NCI-H82 treated with DMSO at 0.1 percent for 48 hours (cell line): ENCODE data around the gene NDFIP2.
A peak's percentile ranks its signal among the peaks of the same experiment; 100 is the strongest.

Experiments used
- DNase-seq: peaks from one replicate; lab custom pipeline; 2025; ENCODE audit not compliant: unreplicated experiment; lab: John Stamatoyannopoulos, UW

The NDFIP2 gene, protein sequence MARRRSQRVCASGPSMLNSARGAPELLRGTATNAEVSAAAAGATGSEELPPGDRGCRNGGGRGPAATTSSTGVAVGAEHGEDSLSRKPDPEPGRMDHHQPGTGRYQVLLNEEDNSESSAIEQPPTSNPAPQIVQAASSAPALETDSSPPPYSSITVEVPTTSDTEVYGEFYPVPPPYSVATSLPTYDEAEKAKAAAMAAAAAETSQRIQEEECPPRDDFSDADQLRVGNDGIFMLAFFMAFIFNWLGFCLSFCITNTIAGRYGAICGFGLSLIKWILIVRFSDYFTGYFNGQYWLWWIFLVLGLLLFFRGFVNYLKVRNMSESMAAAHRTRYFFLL

DNA sequence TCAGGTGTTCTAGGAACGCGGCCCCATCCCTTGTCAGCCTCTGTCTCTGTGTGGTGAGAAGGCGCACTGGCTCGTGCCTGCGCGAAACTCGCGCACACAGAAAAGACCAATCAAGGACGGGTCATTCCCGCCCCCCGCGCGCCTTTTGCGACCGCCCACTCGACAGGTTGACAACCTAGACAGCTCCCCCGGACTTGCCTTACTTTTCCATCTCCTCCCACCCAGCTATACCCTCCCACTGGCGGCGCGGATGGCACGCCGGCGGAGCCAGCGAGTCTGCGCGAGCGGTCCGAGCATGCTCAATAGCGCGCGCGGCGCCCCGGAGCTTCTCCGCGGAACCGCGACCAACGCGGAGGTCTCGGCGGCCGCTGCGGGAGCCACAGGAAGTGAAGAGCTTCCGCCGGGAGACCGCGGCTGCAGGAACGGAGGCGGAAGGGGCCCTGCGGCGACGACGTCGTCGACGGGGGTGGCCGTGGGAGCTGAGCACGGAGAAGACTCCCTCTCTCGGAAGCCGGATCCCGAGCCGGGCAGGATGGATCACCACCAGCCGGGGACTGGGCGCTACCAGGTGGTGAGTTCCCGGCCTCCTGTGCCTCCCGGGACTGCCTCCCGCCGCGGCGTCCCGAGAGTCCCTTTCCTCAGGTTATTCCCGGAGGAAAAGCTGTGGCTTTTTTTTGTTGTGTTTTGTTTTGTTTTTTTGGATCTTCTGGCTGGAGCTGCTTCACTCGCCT, at the start of gene NDFIP2:
TSS of gene NDFIP2 (plus strand) at position 202 of the 731 bp plus-strand sequence. CDS start at position 251, 49 bp downstream.
- peak; percentile 48 for DNase-seq

DNA sequence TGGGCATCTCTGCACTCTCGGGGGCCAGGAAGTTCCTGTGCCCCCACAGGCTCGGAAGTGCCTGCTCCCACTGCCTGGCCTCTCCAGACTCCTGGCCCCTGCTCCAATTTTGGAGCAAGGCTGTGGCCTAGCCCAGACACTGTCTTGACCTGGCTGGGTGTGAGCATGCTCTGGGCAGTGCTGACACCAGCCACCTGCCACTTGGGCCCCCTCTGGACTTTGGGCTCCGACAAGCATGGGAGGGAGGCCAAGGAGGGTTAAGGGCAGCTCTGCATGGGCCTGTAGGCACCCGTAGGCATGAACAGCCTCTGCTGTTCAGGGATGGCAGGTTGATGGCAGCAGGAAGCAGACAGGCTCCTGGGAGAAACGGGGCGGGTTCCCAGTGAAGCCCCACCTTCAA, 48.9 kb upstream of the NDFIP2 start:
- DNase-seq: no peak

DNA sequence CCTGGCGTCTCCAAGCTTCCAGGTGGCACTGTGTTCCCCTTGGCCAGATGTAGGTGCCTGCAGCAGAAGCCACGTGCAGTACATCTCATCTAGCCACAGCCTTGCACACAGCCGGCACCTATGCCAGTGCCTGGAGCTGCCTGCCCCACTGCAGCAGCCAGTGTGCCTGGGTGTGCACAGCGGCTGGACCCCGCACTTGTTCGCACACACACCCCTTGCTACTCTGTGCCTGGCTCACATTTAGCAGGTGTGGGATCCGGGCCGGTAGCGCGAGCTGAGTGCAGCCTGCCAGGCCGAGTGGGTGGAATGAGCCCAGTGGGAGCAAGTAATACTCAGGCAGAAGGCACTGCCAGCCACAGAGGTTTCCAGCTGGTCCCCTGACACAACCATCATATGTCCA, 48.0 kb upstream of the NDFIP2 start:
- no peak for DNase-seq

DNA sequence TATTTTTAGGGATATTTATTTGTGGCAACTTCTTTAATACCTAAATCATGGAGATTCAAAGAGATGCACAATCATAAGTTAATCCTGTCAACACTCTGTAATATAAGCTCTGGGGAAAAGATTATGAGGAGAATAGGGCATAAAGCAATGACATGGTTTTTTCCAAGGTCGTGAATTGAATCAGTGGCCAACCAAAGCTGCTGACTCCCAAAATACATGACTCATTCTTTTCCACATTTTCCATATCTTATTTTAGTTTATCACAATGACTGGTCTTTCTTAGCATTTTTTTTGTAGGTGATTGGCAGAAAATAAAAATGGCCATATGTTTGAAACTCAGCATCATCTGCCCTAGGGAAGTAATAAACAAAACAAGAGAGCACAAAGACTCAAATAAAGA, 46.4 kb upstream of the NDFIP2 start:
- no peak for DNase-seq

DNA sequence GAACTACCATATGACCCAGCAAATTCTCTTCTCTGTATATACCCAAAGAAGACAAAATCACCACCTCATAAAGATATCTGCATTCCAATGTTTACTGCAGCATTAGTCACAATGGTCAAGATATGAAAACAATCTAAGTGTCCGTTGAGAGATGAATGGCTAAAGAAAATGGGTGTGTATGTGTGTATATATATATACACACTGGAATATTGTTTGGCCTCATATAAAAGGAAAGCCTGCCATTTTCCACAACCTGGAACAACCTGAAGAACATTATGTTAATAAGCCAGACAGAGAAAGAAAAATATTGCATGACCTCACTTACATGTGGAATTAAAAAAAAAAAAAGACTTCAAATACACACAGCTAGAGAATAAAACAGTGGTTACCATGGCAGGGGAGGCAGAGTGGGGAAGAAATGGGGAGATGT, 45.4 kb upstream of the NDFIP2 start:
- no peak for DNase-seq

DNA sequence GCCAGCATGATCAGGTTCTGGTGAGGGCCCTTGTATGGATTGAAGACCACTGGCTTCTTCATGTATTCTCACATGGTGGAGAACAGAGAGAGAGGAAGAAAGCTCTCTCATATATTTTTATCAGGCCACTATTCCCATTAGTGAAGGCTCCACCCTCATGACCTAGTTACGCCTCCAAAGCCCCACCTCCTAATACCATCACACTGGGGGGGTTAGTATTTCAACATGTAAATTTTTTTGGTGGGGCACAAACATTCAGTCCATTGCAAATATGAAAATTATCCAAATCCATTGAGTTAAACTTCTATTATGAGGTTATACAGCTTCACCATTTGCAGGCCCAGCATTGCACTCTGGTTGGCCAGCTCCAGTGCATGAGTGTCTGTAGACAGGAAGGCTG, 41.7 kb upstream of the NDFIP2 start:
- no peak for DNase-seq

DNA sequence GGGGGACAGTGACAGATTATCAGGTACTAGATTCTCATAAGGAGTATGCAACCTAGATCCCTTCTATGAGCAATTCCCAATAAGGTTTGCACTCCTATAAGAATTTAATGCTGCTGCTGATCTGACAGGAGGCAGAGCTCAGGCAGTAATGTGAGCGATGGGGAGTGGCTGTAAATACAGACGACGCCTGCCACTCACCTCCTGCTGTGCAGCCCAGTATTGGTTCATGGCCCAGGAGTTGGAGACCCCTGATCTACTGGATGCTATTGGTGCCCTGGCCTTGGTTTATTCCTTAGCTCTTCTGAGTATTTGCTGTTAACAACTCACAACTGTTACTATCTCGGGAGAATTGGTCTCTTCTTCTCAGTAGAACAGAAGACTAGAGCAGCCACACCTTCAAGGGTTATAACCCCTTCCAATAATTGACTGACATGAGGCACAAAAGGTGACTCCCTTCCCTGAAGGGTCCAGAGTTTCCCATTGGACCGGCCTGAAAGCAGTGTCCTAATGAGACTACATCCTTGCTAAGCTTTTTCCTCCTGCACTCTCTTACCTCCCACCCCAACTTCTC, 39.9 kb upstream of the NDFIP2 start:
- no peak for DNase-seq

DNA sequence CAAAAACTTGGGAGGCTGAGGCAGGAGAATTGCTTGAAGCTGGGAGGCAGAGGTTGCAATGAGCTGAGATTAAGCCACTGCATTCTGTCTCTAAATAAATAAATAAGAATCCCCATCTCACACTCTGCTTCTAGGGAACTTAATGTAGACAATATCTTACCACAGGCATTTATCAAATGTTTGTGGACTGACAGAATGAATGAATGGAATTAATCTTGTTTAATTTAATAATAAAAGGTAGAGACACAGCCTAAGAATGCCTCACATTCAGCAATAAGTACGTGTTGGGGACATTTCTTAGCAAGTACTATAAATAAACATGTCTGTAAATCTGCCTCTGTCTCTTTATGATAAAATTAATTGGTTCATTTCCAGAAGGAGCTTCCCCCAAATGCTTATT, 38.7 kb upstream of the NDFIP2 start:
- DNase-seq: no peak

DNA sequence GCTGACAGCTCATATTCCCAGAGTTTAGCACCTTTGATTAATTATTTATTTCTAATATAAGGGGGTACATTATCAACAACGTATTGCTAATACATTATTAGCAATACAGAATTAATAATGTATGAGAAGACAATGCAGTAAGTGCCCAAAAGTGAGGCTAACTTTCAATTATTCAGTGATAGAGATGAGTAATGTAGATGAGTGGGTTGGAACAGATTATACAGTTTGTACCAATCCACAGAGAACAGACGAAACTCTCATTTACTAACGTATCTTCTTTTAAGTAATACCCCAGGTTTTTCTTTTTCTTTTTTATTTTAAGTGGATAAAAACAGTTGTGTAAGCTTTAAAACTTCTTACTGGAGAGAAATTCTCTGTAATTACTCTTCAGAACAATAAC, 38.2 kb upstream of the NDFIP2 start:
- DNase-seq: no peak

DNA sequence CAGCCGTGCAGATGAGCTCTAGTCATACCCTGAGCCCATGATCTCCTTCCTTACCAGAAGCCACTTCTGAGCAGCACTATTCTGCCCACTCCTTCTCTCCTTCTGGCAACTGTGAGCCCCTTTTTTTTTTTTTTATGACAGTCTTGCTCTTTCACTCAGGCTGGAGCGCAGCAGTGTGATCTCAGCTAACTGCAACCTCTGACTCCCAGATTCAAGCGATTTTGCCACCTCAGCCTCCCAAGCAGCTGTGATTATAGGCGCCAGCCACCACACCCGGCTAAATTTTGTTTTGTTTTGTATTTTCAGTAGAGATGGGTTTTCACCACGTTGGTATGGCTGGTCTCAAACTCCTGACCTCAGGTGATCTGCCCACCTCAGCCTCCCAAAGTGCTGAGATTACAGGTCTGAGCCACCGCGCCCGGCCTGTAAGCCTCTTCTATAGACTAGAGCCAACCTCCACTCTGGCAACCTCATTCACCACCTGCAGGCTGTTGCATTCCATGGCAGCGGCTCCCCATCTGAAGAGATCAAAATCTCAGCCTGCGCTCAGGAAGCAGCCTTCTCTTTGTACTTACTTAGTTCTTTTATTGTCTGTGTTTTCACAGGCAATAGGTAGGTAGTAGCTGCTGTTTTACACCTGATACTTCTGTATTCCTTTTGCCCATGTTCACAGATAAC, 34.8 kb upstream of the NDFIP2 start:
- peak; percentile 25 for DNase-seq

DNA sequence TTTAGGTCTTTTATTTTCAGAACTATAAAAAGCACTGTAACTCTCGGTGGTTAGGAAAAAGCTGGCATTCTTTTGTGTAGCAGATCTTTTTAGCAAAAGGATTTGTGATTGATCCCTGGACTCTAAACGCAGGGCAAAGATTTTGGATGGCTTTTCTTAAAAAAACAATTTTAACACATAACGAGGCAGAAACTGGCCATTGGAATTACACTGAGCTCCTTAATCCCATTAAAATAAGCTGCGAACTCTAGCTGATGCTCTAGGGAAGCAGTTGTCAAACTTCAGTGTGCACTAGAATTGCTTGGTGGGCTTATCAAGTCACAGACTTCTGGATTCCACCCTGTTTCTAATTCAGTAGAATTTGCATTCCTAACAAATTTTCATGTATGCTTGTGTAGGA, 33.8 kb upstream of the NDFIP2 start:
- DNase-seq: peak; percentile 32

DNA sequence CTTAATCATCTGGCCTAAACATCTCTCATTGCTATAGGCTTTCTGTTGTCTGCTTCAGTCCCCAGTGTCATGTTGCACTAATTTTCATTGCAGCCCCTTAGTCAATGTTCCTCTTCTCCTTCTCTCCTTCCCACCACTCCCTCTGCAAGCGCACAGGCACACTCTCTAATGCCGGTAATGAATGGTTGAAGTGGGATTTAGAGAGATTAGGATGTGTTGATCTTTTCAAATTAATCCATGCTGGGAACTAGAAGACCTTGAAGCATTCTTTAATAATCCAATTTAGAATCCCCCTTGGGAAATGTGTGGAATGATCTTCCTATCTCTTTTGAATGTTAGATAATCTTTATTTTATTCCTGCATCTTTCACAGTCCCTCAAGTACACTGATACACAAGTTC, 33.2 kb upstream of the NDFIP2 start:
- peak; percentile 99 for DNase-seq

DNA sequence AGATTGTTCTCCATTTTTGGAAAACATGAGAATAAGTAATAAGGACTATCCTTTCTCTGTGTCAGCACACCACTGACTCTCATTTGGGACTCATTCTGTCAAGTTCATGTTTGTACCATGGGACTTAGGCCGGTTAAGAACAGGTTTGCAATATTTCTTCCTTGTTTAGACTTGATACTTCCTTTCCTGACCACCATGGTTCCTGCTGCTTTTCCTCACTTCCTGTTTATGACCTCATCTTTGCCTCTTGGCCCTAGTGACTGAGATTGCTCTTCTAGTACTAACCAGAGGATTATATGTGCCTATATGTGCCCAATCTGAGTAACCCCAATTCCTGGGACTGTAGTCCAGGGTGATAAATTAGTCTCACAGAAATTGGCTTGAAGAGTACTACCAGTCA, 32.5 kb upstream of the NDFIP2 start:
- DNase-seq: no peak

DNA sequence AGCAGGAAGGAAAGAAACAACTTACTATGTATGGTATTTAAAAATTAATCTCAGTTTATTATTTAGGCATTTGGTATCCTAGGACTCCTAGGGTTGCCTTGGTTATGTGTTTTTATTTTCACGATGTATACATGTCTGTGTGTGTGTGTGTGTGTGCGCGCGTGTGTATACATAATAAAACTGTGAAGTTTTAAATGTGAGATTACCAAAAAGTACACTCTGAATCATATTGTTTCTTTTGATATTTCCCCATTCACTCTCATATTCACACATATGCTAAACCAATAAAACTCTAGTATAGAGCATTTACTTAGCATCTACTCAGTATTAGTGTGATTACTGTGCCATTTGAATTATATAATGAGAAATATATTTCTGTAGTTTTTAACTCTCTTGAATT, 30.8 kb upstream of the NDFIP2 start:
- DNase-seq: no peak

DNA sequence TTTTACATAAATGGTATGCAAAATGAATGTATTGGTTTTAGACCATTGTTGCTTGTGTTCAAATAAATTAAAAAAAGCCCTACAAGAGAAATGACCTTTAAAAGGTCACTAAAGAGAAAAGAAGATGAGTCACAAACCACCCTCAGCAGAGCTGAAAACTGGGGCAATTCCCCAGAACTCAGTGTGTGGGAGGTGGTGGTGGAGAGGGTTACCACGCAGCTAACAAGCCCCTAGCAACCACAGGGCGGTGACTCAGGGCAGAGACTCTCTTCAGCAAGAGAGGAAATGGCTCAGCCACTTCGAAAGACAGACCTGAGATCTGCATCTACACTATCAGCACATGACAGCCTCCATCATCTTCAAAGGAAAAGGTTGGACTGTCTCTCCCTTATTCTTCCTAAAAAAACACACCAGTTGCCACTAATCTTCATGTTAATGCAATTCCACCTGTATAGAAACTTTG, 29.4 kb upstream of the NDFIP2 start:
- DNase-seq: no peak

DNA sequence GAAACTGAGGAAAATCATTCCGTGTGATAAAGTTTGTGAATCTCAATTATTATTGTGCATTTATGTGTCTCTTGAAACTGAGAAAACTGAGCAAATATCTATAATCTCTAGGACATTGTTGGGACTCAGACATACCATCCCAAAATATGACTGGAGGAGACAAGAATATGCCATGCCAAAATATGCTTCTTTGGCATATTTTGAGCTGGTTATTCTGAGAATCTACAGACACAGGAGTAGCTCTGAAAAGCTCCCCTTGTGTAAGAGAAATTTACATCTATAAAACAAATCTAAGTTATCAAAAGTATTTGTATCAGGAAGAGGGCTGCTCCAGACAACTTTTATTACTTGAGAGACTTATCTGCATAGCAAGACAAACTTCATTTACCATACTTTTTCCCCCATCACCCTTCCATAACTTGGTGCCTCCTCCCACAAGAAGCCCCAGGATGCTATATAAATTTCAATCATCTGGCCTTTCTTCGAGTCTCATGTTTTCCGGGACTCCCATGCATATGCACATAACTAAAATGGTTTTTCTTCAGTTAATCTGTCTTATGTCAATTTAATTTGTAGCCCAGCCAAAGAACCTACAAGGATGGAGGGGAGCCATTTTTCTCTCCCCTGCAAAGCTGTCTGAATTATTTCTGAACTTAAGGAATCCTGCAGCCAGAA, 28.6 kb upstream of the NDFIP2 start:
- no peak for DNase-seq

DNA sequence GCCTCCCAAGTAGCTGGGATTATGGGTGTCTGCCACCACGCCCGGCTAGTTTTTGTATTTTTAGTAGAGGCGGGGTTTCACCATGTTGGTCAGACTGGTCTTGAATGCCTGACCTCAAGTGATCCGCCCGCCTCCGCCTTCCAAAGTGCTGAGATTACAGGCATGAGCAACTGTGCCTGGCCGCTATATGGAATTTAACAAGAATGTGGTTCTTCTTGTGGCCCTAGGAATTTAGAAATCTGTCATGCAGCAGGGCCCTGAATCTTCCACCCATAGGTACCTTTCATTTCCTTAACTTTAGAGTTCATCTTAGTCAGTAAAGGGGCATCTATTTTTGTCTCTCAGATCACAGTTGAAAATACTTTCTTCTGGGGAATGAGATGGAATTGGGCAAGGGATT, 25.6 kb upstream of the NDFIP2 start:
- no peak for DNase-seq

DNA sequence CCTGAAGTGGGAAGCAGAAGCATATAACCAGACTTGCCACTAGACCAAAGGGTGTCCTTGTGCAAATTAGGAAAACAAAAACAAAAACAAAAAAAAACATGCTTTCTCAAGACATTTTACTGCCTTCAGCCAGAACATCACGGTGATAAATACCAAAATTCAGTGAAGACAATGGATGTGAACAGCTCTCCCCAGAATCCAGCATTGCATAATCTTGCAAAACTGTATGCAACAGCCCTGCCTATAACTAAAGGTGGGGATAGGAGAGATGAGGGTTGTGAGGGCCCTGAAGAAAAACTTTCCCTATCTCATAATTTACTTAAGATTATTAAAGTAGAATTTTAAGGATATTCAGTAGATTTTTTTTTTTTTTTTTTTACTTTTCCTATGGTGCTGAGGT, 24.9 kb upstream of the NDFIP2 start:
- no peak for DNase-seq

DNA sequence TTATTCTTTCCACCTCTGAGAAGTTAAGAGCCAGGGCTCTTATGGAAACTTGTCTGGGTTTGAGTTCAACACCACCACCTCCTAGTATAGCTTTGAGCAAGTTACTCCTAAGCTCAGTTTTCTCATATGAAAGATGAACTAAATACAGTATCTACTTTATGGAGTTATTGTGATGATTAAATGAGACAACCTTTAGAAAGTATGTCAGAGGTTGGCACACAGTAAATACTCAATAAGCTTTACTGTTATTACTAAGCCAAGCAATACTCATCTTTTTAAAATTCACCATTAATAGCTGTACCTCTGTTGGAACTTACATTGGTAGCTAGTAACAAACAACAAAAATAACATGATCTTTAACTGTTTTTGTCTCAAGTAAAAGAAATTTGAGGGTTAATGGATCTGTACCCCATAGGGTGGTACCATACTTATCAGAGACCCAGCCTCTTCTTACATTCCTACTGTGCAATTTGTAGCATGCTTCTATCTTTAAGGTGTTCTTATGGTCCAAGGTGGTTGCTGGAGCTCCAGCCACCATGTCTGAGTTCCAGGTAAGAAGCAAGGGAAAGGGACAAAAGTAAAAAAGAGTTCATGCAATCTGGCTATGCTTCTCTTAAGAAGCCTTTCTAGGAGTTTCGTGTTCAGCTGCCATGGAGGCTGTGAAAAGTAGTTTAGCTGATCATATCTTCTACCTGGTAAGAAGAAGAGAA, 24.1 kb upstream of the NDFIP2 start:
- no peak for DNase-seq

DNA sequence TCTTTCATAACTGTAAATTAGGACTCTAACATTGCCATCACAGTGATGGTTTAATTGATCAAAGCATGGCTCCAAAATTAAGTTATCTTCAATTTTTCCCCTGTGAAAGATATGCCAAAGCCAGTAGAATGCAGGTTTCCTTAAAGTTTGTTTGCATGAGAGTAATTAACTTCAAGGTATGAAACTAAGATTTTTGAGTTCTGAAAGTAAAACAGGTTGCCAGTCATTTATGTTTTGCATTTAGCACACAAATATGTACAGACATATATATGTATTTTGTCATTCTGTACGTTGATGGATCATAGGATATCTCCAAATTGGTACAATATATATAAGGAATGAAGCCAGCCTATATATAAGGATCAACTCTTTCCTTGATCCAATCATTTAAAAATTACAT, 23.6 kb upstream of the NDFIP2 start:
- no peak for DNase-seq
